GOT3 (cell line): ENCODE measurements around the gene TSPAN16.

Experiments used
- DNase-seq: peaks from one replicate; lab custom pipeline; 2025; ENCODE audit warnings: mixed read lengths; lab: John Stamatoyannopoulos, UW

Gene TSPAN16, protein sequence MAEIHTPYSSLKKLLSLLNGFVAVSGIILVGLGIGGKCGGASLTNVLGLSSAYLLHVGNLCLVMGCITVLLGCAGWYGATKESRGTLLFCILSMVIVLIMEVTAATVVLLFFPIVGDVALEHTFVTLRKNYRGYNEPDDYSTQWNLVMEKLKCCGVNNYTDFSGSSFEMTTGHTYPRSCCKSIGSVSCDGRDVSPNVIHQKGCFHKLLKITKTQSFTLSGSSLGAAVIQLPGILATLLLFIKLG

DNA sequence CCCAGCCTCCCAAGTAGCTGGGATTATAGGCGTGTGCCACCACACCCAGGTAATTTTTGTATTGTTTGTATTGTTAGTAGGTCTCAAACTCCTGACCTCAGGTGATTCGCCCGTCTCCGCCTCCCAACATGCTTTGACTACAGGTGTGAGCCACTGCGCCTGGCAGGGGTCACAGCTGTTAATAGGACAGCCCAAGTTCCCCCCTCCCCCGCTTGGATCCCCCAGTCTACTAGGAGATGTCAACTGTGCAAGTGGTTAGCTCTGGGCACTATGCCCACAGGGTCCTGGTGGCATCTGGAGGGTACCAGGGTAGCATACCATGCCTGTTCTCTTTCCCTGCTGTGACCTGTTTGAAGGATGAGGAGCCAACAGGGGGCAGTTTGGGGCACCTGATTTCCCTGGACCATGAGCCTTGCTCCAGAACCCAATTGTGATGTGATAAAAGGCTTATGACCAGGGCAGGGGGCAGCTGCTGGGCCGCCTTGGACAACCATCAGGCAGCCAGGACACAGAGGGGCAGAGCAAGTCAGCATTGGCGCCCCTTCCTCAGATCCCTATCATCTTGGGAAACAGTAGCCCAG is at the start of gene TSPAN16:
Gene TSPAN16 (plus strand): TSS at position 496 of the 581 bp plus-strand sequence. CDS start 138 bp downstream, outside the sequence.
- no peak for DNase-seq

DNA sequence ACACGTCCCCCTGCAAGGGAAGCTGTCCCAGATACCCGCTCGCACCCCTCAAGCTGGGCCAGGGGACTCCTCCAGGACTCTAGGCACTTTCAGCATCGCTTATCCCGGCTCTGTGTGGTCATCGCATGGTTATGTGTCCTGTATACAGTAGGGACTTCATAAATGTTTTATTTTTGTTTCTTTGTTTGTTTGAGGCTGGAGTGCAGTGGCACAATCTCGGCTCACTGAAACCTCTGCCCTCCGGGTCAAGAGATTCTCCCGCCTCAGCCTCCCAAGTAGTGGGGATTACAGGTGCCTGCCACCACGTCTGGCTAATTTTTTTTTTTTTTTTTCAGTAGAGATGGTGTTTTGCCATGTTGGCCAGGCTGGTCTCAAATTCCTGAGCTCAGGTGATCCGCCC is 49.0 kb upstream of the TSPAN16 start:
- no peak for DNase-seq

DNA sequence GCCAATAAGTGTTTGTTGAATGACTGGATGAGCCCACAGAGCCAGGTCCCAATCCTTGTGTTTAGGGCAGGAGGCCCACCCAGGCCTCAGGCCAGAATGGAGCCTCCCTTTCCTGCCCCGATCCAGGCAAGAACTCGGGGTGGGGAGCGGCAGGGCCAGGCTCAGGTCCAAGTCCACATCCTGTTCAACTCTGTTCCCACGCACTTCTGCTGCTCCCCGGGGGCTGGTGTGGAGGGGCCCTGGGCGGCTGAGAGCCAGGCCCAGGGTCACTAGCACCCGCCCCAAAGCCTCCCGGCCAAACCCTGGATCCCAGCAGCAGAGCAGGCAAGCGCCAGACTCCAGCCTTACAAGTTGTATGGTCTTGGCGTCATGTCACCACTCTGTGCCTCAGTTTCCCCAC is 48.6 kb upstream of the TSPAN16 start:
- no peak for DNase-seq

DNA sequence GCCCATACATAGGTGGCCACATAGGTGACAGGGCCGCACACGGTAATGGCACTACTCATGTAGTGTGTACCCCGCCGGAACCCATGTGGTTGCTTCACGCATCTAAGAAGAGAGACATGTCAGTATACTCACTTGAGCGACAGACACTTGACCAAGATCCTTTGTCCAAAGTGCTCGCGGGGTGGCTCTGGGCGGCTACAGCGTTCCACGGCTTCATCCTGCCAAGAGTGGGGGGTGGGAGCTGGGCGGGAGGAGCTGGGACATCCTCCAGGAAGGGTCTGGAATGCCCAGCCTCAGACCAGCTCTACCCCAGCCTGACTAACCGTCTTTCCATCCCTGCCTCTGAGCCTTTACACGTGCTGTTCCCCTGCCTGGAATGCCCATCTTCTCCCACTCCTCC is 48.0 kb upstream of the TSPAN16 start:
- no peak for DNase-seq

DNA sequence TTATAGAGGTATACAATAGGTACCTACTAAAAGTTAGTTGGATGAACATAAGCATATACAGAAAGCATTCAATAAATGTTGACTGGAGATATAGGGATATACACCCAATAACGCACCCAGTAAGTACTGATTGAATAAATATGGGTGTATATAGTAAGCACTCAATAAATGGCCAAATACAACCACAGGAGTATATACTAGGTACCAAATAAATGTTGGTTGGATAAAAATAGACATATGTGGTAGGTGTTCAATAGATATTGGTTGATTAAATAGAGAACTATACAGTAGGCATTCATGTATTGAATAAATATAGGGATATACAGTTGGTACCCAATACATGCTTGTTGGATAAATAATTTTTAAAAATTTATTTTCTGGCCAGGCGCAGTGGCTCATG is 47.1 kb upstream of the TSPAN16 start:
- no peak for DNase-seq

DNA sequence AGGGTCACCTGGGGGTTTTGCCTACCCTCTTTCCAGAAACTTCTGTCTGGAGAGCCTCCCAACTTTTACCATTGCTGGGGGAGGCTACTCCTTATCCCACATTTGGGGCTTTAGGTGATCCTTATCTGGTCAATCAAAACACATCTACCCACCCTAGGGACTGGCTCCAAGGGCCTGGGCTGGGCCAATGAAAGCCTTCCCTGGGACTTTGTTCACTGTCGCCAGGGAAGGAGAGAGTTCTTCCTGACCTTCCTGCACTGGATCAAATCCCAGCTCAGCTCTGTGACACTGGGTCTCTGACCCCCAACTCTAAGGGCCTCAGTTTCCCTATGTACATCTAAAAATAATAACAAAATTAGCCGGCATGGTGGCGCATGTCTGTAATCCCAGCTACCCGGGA is 44.7 kb upstream of the TSPAN16 start:
- DNase-seq: no peak

DNA sequence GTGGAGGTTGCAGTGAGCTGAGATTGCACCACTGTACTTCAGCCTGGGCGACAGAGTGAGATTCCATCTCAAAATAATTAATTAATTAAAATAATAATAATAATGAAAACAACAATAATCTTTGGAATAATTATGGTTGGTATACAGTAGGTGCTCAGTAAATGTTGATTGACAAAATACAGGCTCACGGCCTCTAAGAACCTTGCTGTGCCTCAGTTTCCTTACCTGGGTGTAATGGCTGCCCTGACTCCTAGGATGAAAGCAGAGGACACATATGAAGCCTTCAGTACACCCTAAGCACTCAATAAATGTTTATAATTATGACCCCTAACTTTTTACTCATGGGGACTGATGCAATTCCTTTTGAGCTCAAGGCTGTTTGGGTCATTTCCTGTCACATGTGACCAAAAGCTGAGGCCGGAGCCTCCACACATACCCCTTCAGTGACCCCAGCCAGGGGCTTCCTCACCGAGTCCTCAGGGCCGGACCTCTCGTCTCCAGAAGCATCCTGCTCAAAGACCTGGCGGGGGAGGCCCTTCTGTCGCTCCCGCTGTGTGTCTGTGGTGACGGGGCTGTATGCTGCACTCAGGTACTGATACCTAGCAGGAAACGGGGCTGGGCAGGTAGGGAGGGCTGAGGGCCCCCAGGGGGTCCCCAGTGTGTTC is 44.2 kb upstream of the TSPAN16 start:
- DNase-seq: no peak

DNA sequence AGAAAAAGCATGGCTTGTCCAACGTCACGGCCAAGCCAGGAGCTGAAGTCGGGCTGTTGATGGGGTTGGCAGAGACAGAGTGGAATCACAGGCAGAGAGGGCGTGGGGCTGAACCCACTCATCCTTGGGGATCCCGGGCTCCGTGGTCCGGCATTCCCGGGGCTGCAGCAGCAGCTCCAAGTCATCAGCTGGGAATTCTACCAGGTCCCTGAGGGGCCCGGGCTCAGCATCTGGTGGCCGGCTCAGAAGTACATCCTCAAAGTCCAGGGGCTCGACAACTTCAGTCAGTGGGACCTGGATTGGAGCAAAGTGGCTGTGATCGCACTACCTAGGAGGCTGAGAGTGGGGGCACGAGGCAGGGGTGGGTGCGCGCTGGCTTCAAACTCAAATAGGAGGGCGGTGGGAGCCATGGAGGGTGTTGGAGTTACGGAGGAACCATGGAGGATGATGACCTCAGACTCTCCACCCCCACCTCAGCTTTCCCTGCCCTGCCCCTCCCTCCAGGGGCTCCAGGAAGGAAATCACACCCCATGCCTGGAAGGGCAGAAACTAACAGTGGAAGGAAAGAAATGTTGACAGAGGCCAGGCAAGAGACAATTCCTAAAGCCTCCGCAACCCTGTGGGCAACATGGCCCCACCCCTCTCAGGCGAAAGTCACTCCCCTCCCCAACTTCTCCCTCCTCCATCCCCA is 43.1 kb upstream of the TSPAN16 start:
- DNase-seq: no peak

DNA sequence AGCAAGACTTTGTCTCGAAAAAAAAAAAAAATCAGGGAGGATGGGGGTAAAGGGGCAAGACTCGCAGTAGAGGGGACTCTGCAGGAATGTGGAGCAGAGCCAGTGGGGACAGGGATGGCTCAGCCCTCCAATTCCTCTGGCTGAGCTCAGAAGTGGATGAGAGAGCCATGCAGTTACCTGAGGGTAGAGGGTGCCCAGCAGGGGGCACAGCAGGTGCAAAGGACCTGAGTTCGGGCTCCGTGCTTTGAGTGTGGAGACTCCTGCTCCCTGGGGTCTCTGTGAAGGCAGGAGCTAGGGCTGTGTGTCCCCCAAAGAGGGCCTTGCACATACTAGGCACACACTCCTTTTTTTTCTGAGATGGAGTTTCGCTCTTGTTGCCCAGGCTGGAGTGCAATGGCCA is 41.3 kb upstream of the TSPAN16 start:
- DNase-seq: no peak

DNA sequence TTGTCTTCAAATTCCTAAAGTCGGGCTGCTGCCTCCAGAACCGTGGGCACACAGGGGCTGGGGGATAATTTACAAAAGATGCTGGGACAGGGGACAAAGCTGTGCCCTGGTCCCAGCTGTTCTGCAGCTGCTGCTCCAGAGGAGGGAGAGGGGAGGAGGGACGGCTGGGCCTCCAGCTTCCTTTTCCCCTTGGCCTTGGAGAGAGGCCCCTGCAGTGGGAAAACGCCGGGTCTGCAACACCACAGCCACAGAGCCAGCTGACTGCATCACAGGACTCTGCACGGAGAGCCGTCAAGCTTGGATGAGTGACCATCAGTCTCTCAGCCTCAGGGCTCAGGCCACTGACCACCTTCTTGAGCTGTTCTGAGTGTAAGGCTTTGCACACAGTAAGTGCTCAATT is 39.8 kb upstream of the TSPAN16 start:
- DNase-seq: no peak

DNA sequence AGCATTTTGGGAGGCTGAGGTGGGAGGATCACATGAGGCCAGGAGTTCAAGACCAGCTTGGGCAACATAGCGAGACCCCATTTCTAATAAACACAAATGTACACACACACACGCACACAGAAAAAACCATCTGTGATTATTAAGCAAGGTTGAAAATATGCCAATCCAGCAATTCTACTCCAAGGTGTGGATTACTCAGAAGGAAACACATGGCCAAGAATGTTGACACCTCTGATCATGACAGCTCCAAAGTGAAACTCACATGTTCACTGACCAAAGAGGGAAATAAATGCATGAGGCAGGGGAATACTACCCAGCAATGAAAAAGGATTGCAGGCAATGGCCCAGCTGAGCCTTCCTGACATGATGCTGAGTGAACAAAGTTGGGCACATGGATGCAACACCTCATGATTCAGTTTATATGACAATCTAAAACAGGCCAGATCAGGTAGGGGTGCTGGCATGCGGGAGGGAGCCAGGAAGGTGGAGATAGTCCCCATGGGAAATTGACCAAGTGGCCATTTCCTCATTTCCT is 38.0 kb upstream of the TSPAN16 start:
- DNase-seq: no peak

DNA sequence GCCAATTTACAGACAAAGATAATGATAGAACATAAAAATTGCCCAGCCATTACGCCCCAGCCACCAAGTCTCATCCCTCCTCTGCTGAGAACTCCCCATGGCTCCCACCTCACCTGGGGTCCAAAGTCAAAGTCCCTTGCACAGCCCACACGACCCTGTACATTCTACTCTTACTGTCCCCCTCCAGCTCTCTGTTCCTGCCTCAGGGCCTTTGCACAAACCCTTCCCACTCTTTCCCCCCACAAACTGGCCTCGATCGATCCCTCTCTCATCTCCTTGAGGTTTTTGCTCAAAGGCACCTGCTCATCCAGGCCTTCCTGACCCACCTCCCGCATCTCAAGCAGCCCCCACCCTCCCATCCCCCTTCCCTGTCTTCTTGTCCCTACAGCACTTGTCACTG is 35.0 kb upstream of the TSPAN16 start:
- DNase-seq: no peak

DNA sequence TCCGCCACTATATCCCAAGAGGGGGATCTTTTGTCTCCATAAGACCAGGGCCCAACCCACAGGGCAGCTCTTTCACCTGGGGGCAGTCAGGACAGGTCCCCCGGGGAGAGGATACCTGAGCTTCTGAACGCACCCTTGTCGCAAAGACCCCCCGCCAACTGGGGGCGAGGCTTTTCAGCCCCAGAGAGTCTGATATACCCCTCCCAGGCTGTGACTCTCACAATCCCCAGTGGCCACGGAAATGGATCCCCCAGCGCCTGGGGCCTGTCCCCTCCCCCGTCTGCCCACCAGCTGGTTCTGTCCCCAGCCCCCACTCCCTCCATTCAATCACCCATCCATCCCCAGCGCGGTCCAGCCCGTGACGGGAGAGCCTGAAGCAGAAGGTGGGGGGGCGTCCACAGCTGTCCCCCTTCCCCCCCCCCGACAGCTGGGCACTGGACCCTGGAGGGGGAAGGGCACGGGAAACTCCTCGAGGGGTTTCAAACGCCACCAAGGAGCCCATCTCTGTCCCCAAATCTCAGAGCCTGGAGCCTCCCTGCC is 34.5 kb upstream of the TSPAN16 start:
- no peak for DNase-seq

DNA sequence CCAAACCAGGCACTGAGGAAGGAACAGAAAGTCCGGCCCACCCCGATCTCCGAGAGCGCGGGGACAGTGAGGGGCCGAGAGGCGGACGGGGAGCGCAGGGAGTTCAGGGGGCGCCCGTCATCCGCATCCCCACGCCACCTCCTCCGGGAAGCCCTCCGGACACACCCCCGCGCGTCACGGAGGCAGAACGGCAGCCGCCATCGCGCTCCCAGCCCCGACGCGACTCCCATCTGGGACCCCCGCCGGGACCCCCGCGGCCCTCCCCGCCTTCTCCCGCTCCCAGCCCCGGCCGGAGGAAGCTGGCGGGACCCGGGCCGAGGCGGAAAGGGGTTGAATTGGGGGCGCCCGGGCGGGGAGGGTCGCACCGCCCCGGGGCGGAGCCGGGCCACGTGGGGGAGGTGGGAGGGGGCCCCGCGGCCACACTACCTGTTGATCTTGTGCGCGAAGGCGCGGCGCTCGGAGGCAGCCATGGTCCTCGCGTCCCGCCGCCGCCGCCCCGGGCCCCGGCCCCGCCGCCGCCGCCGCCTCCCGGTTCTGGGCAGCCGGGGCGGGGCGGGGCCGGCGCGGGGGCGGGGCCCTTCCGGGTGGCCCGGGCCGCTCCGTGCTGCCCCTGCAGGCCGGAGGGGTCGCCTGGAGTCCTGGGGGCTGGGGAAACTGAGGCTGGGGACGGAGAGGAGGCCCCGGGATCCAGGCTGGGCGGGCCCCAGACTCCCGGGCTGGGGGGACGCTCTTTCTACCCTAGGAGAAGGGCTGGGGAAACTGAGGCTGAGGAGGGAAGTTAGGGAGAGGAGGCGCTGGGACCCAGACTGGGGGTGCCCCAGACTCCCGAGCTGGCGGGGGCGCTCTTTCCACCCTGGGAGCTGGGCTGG is 33.8 kb upstream of the TSPAN16 start, which contains the start of gene DOCK6:
Gene DOCK6 (minus strand): TSS at position 554 of the 869 bp plus-strand sequence. CDS start 84 bp downstream, at position 470.
- DNase-seq: no peak

DNA sequence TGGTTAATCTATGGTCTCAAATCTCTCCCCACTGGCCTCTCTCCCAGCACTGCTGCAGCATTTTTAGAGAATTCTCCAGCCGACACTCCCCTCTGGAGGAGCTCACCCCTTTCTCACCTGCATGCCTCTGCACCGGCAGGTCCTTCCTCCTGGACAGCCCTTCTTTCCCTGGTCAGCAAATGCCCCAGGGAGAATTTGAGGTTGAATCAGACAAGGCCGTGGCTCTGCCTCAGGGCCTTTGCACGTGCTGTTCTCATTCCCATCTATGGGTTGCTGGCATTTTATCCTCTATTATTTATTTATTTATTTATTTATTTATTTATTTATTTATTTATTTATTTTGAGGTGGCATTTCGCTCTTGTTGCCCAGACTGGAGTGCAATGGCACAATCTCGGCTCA is 32.2 kb upstream of the TSPAN16 start:
- no peak for DNase-seq

DNA sequence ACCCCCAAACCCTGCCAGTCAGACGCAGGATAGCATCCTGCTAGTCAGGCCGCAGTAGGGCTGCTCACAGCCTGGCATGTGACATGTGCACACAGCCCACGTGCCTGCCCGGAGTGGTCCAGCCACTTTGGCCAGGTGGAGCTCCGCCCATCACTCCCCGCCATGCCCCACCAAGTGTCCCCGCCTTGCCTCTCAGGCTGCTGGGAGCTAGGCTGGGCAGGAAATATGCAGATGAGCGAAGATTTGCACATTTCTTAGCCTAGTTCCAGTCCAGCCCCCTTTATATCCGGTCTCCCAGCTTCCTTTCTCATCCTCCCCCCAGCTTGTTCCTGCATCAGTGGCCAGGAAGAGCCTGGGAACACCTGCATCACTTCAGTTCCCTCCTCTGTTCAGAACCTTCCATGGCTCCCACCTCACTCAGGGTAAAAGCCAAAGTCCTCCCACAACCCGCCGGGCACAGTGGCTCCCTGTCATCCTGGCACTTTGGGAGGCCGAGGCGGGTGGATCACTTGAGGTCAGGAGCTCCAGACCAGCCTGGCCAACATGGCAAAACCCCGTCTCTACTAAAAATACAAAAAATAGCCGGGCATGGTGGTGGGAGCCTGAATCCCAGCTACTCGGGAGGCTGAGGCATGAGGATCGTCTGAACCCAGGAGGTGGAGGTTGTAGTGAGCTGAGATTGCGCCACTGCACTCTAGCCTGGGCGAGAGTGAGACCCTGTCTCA is 31.3 kb upstream of the TSPAN16 start:
- DNase-seq: no peak

DNA sequence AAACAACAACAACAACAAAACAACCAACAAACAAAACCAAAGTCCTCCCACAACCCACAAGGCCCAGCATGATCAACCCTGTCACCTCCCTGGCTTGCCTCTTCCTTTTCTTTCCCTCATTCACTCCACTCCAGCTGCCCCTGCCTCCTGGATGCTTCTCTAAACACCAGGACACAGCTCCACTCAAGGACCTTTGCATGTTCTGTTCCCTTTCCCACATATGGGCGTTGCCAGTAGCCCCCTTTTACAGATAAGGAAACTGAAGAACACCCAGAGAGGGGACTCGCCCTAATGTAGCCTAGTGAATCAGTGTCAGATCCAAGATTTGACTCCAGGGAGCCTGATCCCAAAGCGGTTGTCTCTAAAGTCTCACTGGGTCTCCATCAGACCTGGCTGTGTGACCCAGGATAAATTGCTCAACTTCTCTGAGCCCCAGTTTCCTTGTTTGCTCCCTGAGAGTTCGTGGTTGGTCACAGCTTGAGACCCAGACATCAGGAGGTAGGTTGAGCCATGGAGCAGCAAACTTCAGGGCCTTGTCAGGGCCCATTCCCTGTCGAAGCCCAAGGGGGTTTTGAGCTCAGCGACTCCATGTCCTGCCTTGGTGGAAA is 30.7 kb upstream of the TSPAN16 start:
- DNase-seq: no peak

DNA sequence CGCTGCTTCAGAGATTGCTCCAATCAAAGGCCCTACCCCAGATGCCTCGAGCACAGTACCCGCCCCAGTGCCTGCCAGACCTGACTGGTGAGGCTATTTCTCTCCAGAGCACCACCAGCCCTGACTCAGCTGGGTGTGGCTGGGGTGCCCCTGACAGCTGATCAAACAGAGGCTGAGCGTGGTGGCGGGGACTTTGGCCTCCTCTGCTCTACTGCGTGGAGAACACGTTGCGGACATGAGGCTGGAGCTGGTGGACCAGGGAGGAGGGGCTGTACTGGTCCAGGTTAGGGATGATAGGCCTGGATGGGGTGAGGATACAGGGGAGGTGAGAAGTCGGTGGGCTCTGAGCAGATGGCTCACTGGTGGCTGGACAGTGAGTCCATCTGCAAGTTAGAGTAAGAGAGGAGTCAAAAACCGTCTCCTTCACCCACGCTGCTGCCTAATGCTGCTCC is 30.1 kb upstream of the TSPAN16 start:
- DNase-seq: no peak

DNA sequence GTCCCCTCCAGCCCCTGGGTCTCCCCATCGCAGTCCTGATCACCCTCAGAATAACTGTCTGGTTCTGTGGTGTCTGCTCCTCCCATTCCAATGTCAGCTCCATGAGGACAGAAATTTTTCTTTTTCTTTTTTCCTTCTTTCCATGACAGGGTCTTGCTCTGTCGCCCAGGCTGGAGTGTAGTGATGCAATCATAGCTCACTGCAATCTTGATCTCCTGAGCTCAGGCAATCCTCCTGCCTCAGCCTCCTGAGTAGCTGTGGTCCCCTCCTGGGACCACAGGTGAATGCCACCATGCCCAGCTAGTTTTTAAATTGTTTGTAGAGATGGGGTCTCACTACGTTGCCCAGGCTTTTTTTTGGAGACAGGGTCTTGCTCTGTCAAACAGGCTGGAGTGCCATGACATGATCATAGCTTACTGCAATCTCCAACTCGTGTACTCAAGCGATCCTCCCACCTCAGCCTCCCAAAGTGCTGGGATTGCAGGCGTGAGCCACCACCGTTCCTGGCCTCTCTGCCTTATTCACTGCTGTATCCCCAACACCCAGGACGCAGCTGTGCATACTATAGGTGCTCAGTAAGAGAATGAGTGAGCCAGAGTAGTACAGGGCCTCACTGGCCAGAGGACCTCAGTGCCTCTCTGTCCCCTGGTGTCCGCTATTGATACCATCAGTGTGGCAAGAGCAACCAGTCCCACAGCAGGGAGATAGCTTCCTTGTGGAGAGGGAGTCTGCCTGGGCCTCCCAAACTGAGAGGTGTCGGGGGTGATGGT is 28.5 kb upstream of the TSPAN16 start:
- DNase-seq: no peak
